Testis (tissue), 3 donors: ENCODE results near the gene GID8. TPM values are rescaled to one million over a fixed set of nuclear protein-coding genes. Genes with fewer than 3 reads are reported as not detected.

Source experiments
- DNase-seq: peaks from one replicate; pipeline ENCODE4 v3.0.0-alpha.2; 2019
- H3K27ac ChIP-seq, 2 donors: fragments of 200-600 bp; sonication (generic); one replicate each; pipeline ENCODE4 v1.5.1; 2019
- H3K27me3 ChIP-seq: fragments of 200-600 bp; sonication (generic); one replicate; pipeline ENCODE4 v1.5.1; 2019
- H3K36me3 ChIP-seq: fragments of 200-600 bp; sonication (generic); one replicate; pipeline ENCODE4 v1.5.1; 2017; ENCODE audit warnings: low read depth; ENCODE audit errors: missing control alignments
- H3K4me1 ChIP-seq: fragments of 200-600 bp; sonication (generic); one replicate; pipeline ENCODE4 v1.5.1; 2019
- H3K4me3 ChIP-seq, 2 donors: fragments of 200-600 bp; sonication (generic); one replicate each; pipeline ENCODE4 v1.5.1; 2017 to 2019
- H3K9me3 ChIP-seq: fragments of 200-600 bp; sonication (generic); one replicate; pipeline ENCODE4 v1.5.1; 2017
- POLR2A ChIP-seq: fragments of 450-650 bp; IDR thresholded peaks from one replicate; pipeline ENCODE4 v1.6.1; 2017; ENCODE audit warnings: antibody characterized with exemption, mild to moderate bottlenecking, moderate library complexity
- WGBS, 2 donors: methylation state at CpG; one replicate each; pipeline ENCODE4 v1.1.5; 2018; 5-methylcytosine and 5-hydroxymethylcytosine counted together
- intact Hi-C: fragments of 100-400 bp; cut with DNase I; formaldehyde crosslinking; loops from one replicate; pipeline ENCODE4 v1.15.1; 2023; ENCODE audit warnings: low total_unique reads
- polyA plus RNA-seq: library from polyadenylated mRNA; stranded (reverse); fragments of 350-450 nt; fragmentation: Illumina TruSeq; extraction: RNeasy Lipid Tissue Mini Kit (QIAGEN cat#74804); gene quantifications from one replicate; pipeline ENCODE4 v1.2.3, GENCODE V29; 2014; ENCODE audit warnings: low read depth, low replicate concordance; ENCODE audit not compliant: insufficient read depth
- total RNA-seq, 2 donors: library from RNA; depleted of rRNA; stranded (reverse); fragments of >200 nt; gene quantifications; one replicate each; pipeline ENCODE4 v1.2.3, GENCODE V29; 2016
- TF ChIP-seq, protein P1 (sequence below), 3 experiments: fragments of 450-650 bp in 2 of 3; fragments of 200-600 bp in 1 of 3; sonication (generic) in 1 of 3; IDR thresholded peaks; one replicate each; pipeline ENCODE4 v1.5.1; 2016 to 2019; ENCODE audit warnings: antibody characterized with exemption in 3 of 3, mild to moderate bottlenecking in 2 of 3, moderate library complexity in 1 of 3

Gene GID8
- total and polyA plus RNA-seq, 3 donors from 2014 or later: 27.3 to 42.6 (median 41.9) TPM

GRCh38 chr20:62937268-62938104, 461 bp upstream of the GID8 start:
- peak; percentile 97 for DNase-seq
- TF ChIP-seq, protein P1, sequence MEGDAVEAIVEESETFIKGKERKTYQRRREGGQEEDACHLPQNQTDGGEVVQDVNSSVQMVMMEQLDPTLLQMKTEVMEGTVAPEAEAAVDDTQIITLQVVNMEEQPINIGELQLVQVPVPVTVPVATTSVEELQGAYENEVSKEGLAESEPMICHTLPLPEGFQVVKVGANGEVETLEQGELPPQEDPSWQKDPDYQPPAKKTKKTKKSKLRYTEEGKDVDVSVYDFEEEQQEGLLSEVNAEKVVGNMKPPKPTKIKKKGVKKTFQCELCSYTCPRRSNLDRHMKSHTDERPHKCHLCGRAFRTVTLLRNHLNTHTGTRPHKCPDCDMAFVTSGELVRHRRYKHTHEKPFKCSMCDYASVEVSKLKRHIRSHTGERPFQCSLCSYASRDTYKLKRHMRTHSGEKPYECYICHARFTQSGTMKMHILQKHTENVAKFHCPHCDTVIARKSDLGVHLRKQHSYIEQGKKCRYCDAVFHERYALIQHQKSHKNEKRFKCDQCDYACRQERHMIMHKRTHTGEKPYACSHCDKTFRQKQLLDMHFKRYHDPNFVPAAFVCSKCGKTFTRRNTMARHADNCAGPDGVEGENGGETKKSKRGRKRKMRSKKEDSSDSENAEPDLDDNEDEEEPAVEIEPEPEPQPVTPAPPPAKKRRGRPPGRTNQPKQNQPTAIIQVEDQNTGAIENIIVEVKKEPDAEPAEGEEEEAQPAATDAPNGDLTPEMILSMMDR (IDR thresholded peaks at IDR 0.05): peak in 1 of 3 experiments; percentile 22
- TF ChIP-seq POLR2A: no peak
- H3K4me3 ChIP-seq: peak overlapping the region; percentile 94 to 95
- H3K27me3 ChIP-seq: no peaks in the 10 kb centered on the region
- WGBS, 2 donors: 0 to 1% methylated on average over 9 to 85 of the region's 92 CpGs
- intact Hi-C loops: no loop called here
- peak overlapping the region; percentile 92 to 94 for H3K27ac ChIP-seq
- peaks cover 30% of the 10 kb centered on the region for H3K4me1 ChIP-seq
- no peaks in the 10 kb centered on the region for H3K36me3 ChIP-seq
- no peaks in the 10 kb centered on the region for H3K9me3 ChIP-seq

- Histone ChIP-seq H3K9me3 (no peaks in the 10 kb centered on the region), H3K27me3 (no peaks in the 10 kb centered on the region), H3K27ac (no peak overlapping the region), H3K4me3 (no peak overlapping the region), H3K4me1 (peaks cover 28% of the 10 kb centered on the region), H3K36me3 (peaks cover 3% of the 10 kb centered on the region)
- WGBS, 2 donors: 48 to 56% methylated on average over 8 of the region's 8 CpGs
- no peak for DNase-seq
- intact Hi-C loops: no loop called here
- TF ChIP-seq, protein P1 (IDR thresholded peaks at IDR 0.05): no peak
- TF ChIP-seq POLR2A: no peak
These were observed 2.9 kb downstream of the GID8 start for GRCh38 chr20:62940875-62941274.

DNA sequence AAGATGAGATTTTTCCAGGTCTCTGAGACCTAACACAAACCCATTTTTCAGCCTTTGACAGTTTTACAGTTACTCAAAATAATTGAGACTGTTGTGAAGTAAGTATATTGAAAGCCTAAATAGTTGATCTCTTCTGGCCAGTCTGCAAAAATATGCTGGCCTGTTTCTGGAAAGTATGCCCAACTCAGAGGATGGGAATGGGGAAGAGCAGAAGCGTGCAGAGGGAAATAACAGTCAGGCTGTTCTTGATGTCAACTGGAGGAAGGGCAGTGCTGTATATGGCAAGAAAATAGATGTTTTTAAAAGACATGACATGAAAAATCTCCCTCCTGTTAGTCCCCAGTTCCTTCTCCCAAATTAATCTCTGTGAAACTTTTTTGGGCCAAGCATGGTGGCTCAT, 3.8 kb downstream of the GID8 start:
- peaks cover 20% of the 10 kb centered on the region for H3K4me1 ChIP-seq
- H3K4me3 ChIP-seq: no peak overlapping the region
- DNase-seq: no peak
- H3K27ac ChIP-seq: no peak overlapping the region
- WGBS, 2 donors: 85 to 94% methylated on average over 1 of the region's 1 CpG
- intact Hi-C loops: no loop called here
- H3K27me3 ChIP-seq: no peaks in the 10 kb centered on the region
- TF ChIP-seq POLR2A: no peak
- TF ChIP-seq, protein P1 (IDR thresholded peaks at IDR 0.05): no peak
- H3K9me3 ChIP-seq: no peaks in the 10 kb centered on the region
- peaks cover 3% of the 10 kb centered on the region for H3K36me3 ChIP-seq

- H3K27ac ChIP-seq: no peak overlapping the region
- intact Hi-C loops: no loop called here
- peaks cover 3% of the 10 kb centered on the region for H3K36me3 ChIP-seq
These were observed 4.5 kb downstream of the GID8 start for GRCh38 chr20:62942456-62942855.

More at GRCh38 chr20:62942456-62942855, 4.5 kb downstream of the GID8 start:
- H3K4me1 ChIP-seq: peaks cover 26% of the 10 kb centered on the region
- no peaks in the 10 kb centered on the region for H3K9me3 ChIP-seq
- WGBS, 2 donors: 65 to 76% methylated on average over 2 of the region's 2 CpGs
- DNase-seq: no peak
- no peaks in the 10 kb centered on the region for H3K27me3 ChIP-seq
- TF ChIP-seq, protein P1 (IDR thresholded peaks at IDR 0.05): no peak
- no peak for TF ChIP-seq POLR2A
- no peak overlapping the region for H3K4me3 ChIP-seq
